Gastrocnemius medialis (tissue), 4 donors: ENCODE measurements around the gene LPIN1. TPM values are rescaled to one million over a fixed set of nuclear protein-coding genes. Genes with fewer than 3 reads are reported as not detected.
A peak's percentile ranks its signal among the peaks of the same experiment; 100 is the strongest.

Experiments
- ATAC-seq, 2 donors: fragments of 150-250 bp; one replicate each; pipeline ENCODE4 v1.9.1; 2016
- DNase-seq, 2 donors: peaks; one replicate each; pipeline ENCODE4 v3.0.0-alpha.2; 2019
- H3K27ac ChIP-seq, 4 donors: fragments of 200-600 bp; sonication (generic); 1 replicate in 1 of 4; 2 replicates in 3 of 4; pipeline ENCODE4 v1.5.1; 2016 to 2018; ENCODE audit warnings: mild to moderate bottlenecking in 2 of 4, moderate library complexity in 1 of 4
- H3K27me3 ChIP-seq, 3 donors: fragments of 200-600 bp; sonication (generic) in 2 of 3; 1 replicate in 1 of 3; 2 replicates in 2 of 3; pipeline versions ENCODE4 v1.5.1 to v1.6.0; 2016 to 2019; ENCODE audit warnings: mild to moderate bottlenecking in 1 of 3, moderate library complexity in 1 of 3
- H3K36me3 ChIP-seq, 2 donors: fragments of 200-600 bp; sonication (generic) in 1 of 2; one replicate each; pipeline ENCODE4 v1.5.1; 2017 to 2018
- H3K4me1 ChIP-seq, 2 donors: fragments of 200-600 bp; sonication (generic) in 1 of 2; one replicate each; pipeline ENCODE4 v1.5.1; 2016 to 2017; ENCODE audit warnings: mild to moderate bottlenecking in 2 of 2
- H3K4me3 ChIP-seq, 4 donors: fragments of 200-600 bp; sonication (generic) in 3 of 4; 1 replicate in 1 of 4; 2 replicates in 3 of 4; pipeline ENCODE4 v1.5.1; 2016 to 2019; ENCODE audit warnings: mild to moderate bottlenecking in 2 of 4
- H3K9me3 ChIP-seq, 3 donors: fragments of 200-600 bp; sonication (generic) in 2 of 3; 1 replicate in 1 of 3; 2 replicates in 2 of 3; pipeline ENCODE4 v1.5.1; 2016 to 2019
- POLR2A ChIP-seq, 2 donors: fragments of 450-650 bp; IDR thresholded peaks; one replicate each; pipeline ENCODE4 v1.6.1; 2017; ENCODE audit warnings: antibody characterized with exemption in 2 of 2, mild to moderate bottlenecking in 2 of 2, moderate library complexity in 2 of 2
- in situ Hi-C, 4 donors: fragments of 200-750 bp; cut with MboI; loops; one replicate each; pipeline versions ENCODE4 v1.15.0 to v1.8.0; 2017; ENCODE audit warnings: low sequenced_read_pairs in 4 of 4
- intact Hi-C: fragments of 100-400 bp; cut with DNase I; formaldehyde crosslinking; loops from one replicate; pipeline ENCODE4 v1.15.1; 2023; ENCODE audit warnings: low total_unique reads
- total RNA-seq, 4 donors: library from RNA; depleted of rRNA; stranded (reverse); fragments of >200 nt; gene quantifications; one replicate each; pipeline versions ENCODE4 v1.1.0 to v1.2.3, GENCODE V29; 2016
- TF ChIP-seq, protein P1 (sequence below), 5 experiments: fragments of 450-650 bp in 3 of 5; fragments of 200-600 bp in 2 of 5; sonication (generic) in 2 of 5; IDR thresholded peaks in 4 of 5; conservative IDR thresholded peaks in 1 of 5; 1 replicate in 4 of 5; 2 replicates in 1 of 5; pipeline ENCODE4 v1.5.1; 2016 to 2019; ENCODE audit warnings: antibody characterized with exemption in 5 of 5, mild to moderate bottlenecking in 3 of 5, moderate library complexity in 3 of 5

Gene LPIN1
- total RNA-seq, 4 donors from 2014 or later, result 292 to 606 (median 472) TPM

DNA sequence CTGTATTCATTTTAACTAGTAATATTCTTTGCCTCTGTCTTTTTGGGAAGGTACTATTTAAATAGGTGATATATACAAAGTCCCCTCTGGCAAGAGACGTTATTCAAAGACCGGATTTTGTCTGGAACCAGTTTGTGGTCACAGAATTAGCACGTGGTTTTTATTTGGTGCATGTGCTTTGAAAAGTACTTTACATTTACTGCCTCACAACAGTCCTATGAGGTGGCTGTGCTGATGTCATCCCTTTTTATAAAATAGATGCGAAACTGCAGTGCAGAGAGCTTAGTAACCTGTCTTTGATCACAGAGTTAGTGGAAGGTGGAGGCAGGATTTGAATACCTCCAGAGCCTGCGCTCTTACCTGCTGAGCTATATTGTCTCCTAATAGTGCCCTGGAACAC, 4.0 kb downstream of the LPIN1 start:
- in situ Hi-C loops, result loop anchor here in 1 of 4 donors (10.0 kb wide), 1 partner anchor 56 kb away; no protein-coding TSS in a partner anchor
- ATAC-seq (no peak), DNase-seq (no peak)
- no peaks in the 10 kb centered on the region for H3K9me3 ChIP-seq
- TF ChIP-seq POLR2A (IDR thresholded peaks at IDR 0.05), result peak in 1 of 2 donors; percentile 54
- TF ChIP-seq, protein P1, sequence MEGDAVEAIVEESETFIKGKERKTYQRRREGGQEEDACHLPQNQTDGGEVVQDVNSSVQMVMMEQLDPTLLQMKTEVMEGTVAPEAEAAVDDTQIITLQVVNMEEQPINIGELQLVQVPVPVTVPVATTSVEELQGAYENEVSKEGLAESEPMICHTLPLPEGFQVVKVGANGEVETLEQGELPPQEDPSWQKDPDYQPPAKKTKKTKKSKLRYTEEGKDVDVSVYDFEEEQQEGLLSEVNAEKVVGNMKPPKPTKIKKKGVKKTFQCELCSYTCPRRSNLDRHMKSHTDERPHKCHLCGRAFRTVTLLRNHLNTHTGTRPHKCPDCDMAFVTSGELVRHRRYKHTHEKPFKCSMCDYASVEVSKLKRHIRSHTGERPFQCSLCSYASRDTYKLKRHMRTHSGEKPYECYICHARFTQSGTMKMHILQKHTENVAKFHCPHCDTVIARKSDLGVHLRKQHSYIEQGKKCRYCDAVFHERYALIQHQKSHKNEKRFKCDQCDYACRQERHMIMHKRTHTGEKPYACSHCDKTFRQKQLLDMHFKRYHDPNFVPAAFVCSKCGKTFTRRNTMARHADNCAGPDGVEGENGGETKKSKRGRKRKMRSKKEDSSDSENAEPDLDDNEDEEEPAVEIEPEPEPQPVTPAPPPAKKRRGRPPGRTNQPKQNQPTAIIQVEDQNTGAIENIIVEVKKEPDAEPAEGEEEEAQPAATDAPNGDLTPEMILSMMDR (IDR thresholded peaks at IDR 0.05 in 4 of 5, conservative IDR thresholded peaks at IDR 0.05 in 1 of 5), result no peak
- intact Hi-C loops, result loop anchor here (1.0 kb wide), 1 partner anchor 52 kb away; no protein-coding TSS in a partner anchor
- peak overlapping the region; percentile 92 to 95 (median 94) for H3K27ac ChIP-seq
- H3K4me1 ChIP-seq, result peaks cover 64 to 81% of the 10 kb centered on the region in 2 donors
- peak overlapping the region in 2 of 4 donors; percentile 75 to 92 for H3K4me3 ChIP-seq
- no peaks in the 10 kb centered on the region for H3K27me3 ChIP-seq
- H3K36me3 ChIP-seq, result no peaks in the 10 kb centered on the region

DNA sequence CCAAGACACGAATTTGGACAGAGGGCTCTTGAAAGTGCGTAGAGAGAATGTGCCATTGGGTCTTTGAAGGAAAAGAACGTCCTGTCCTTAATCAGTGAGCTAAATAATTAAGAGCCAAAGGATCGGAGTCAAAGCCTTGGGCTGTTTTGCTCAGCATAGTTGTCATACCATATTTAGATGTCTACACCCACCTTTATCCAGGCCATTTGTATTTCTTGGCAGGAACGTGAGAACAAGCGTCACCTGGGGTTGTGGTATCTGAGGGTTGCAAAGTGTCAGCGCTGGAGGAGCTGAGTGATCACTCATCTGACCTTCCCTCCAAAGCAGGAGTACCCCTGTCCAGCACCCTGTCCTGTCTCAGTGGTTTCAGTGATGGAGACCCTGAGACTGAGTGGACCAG, 4.5 kb downstream of the LPIN1 start:
- peak overlapping the region; percentile 92 to 95 (median 94) for H3K27ac ChIP-seq
- H3K27me3 ChIP-seq, result no peaks in the 10 kb centered on the region
- ATAC-seq (peak; percentile 12 to 24), DNase-seq (peak in 1 of 2 donors; percentile 49)
- in situ Hi-C loops (loop anchor here in 1 of 4 donors (10.0 kb wide), 1 partner anchor 56 kb away; no protein-coding TSS in a partner anchor), intact Hi-C loops (loop anchor here (1.0 kb wide), 1 partner anchor 53 kb away; no protein-coding TSS in a partner anchor)
- TF ChIP-seq, protein P1 (IDR thresholded peaks at IDR 0.05 in 4 of 5, conservative IDR thresholded peaks at IDR 0.05 in 1 of 5), result no peak
- peak in 1 of 2 donors; percentile 58 for TF ChIP-seq POLR2A (IDR thresholded peaks at IDR 0.05)
- H3K36me3 ChIP-seq, result no peaks in the 10 kb centered on the region
- H3K4me3 ChIP-seq, result peak overlapping the region in 2 of 4 donors; percentile 75 to 92
- peaks cover 64 to 81% of the 10 kb centered on the region in 2 donors for H3K4me1 ChIP-seq
- no peaks in the 10 kb centered on the region for H3K9me3 ChIP-seq

DNA sequence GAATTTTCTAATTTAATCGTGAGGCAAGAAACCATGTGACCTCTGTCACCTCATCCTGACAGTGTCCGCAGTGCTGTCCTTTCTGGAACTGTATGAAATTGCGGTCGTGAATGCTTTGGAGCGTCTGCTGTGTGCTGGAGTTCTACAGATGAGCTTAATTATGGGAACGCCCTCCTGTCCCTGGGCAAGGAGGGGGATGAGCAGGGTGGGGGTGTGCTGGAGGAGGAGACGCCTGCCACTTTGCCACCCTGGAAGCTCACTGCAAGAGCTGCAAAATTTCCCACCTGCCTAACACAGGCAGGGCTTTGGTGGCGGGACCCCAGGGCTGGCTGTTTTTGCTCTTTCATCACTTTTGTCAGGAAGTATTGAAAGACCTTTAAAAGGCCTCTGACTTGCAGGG, 6.5 kb downstream of the LPIN1 start:
- intact Hi-C loops (loop anchor here (1.0 kb wide), 1 partner anchor 14 kb away; no protein-coding TSS in a partner anchor), in situ Hi-C loops (loop anchor here in 1 of 4 donors (10.0 kb wide), 1 partner anchor 58 kb away; no protein-coding TSS in a partner anchor)
- Histone ChIP-seq H3K27me3 (no peaks in the 10 kb centered on the region), H3K4me3 (peak overlapping the region in 2 of 4 donors; percentile 23 to 39), H3K27ac (peak overlapping the region; percentile 82 to 95 (median 93)), H3K4me1 (peaks cover 81 to 83% of the 10 kb centered on the region in 2 donors), H3K9me3 (no peaks in the 10 kb centered on the region), H3K36me3 (no peaks in the 10 kb centered on the region)
- ATAC-seq (no peak), DNase-seq (no peak)
- no peak for TF ChIP-seq POLR2A (IDR thresholded peaks at IDR 0.05)
- TF ChIP-seq, protein P1 (IDR thresholded peaks at IDR 0.05 in 4 of 5, conservative IDR thresholded peaks at IDR 0.05 in 1 of 5), result no peak

DNA sequence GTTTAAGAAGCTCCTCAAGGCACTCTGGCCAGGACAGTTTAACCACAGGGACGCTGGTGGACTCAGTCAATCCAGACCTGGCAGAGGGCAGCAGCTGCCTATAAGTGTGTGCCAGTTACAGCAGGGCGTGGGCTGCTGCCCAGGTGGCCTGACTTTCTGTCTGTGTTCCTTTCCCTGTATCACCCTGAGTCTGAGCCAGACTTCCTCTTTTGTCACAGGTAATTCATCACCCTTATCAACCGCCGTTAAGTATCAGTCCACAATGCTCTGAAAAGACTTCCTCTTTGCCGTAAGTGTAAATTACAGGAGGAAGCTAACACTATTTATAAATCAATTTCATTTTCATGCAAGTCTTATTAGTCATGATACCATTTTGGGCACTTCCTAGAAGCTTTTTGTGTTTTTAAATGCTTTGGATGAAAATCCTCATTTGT, 7.0 kb downstream of the LPIN1 start:
- ATAC-seq (peak; percentile 45 to 52), DNase-seq (peak; percentile 64 to 82)
- intact Hi-C loops (loop anchor here (1.0 kb wide), 1 partner anchor 14 kb away; no protein-coding TSS in a partner anchor), in situ Hi-C loops (loop anchor here in 1 of 4 donors (10.0 kb wide), 1 partner anchor 59 kb away; no protein-coding TSS in a partner anchor)
- H3K27ac ChIP-seq, result peak overlapping the region; percentile 82 to 95 (median 93)
- H3K27me3 ChIP-seq, result no peaks in the 10 kb centered on the region
- H3K9me3 ChIP-seq, result no peaks in the 10 kb centered on the region
- peaks cover 81 to 82% of the 10 kb centered on the region in 2 donors for H3K4me1 ChIP-seq
- H3K4me3 ChIP-seq, result peak overlapping the region; percentile 3 to 39 (median 20)
- no peaks in the 10 kb centered on the region for H3K36me3 ChIP-seq
- TF ChIP-seq, protein P1 (IDR thresholded peaks at IDR 0.05 in 4 of 5, conservative IDR thresholded peaks at IDR 0.05 in 1 of 5), result no peak
- TF ChIP-seq POLR2A (IDR thresholded peaks at IDR 0.05), result no peak
